GM20431 (cell line): Measurements from ENCODE around the gene CACNA1E.

Source experiments
- in situ Hi-C: fragments of 300-500 bp; cut with MseI, MboI; formaldehyde crosslinking; loops from one replicate; pipeline ENCODE4 v1.15.0; 2020; ENCODE audit warnings: low sequenced_read_pairs; ENCODE audit not compliant: unreplicated experiment

CACNA1E gene

GRCh38 chr1:181482521-181483284, 614 bp upstream of the CACNA1E start:
- in situ Hi-C loops: loop anchor here (25.0 kb wide), 3 partner anchors 180 to 580 kb away; partner anchors contain the start of gene ZNF648

GRCh38 chr1:181484821-181485220, 1.5 kb downstream of the CACNA1E start:
- in situ Hi-C loops: loop anchor here (25.0 kb wide), 3 partner anchors 177 to 577 kb away; partner anchors contain the start of gene ZNF648

GRCh38 chr1:181485287-181486097, 2.2 kb downstream of the CACNA1E start:
- in situ Hi-C loops: loop anchor here (25.0 kb wide), 3 partner anchors 177 to 577 kb away; partner anchors contain the start of gene ZNF648

GRCh38 chr1:181486098-181486420, 2.7 kb downstream of the CACNA1E start:
- in situ Hi-C loops: loop anchor here (25.0 kb wide), 3 partner anchors 176 to 576 kb away; partner anchors contain the start of gene ZNF648

- in situ Hi-C loops: loop anchor here (25.0 kb wide), 3 partner anchors 173 to 573 kb away; partner anchors contain the start of gene ZNF648
Measured at GRCh38 chr1:181488866-181489265, 5.5 kb downstream of the CACNA1E start.

GRCh38 chr1:181490276-181490675, 7.0 kb downstream of the CACNA1E start:
- in situ Hi-C loops: loop anchor here (25.0 kb wide), 3 partner anchors 172 to 572 kb away; partner anchors contain the start of gene ZNF648

- in situ Hi-C loops: loop anchor here (25.0 kb wide), 3 partner anchors 171 to 571 kb away; partner anchors contain the start of gene ZNF648
Measured at GRCh38 chr1:181490740-181491712, 7.7 kb downstream of the CACNA1E start.

GRCh38 chr1:181493166-181493565, 9.8 kb downstream of the CACNA1E start:
- in situ Hi-C loops: loop anchor here (25.0 kb wide), 3 partner anchors 169 to 569 kb away; partner anchors contain the start of gene ZNF648

GRCh38 chr1:181493885-181494284, 10.6 kb downstream of the CACNA1E start:
- in situ Hi-C loops: loop anchor here (25.0 kb wide), 3 partner anchors 168 to 568 kb away; partner anchors contain the start of gene ZNF648

- in situ Hi-C loops: loop anchor here (25.0 kb wide), 3 partner anchors 166 to 566 kb away; partner anchors contain the start of gene ZNF648
Measured at GRCh38 chr1:181496759-181497158, 13.4 kb downstream of the CACNA1E start.

- in situ Hi-C loops: loop anchor here (25.0 kb wide), 3 partner anchors 164 to 564 kb away; partner anchors contain the start of gene ZNF648
Measured at GRCh38 chr1:181497870-181498269, 14.6 kb downstream of the CACNA1E start.

- in situ Hi-C loops: loop anchor here (25.0 kb wide), 3 partner anchors 162 to 562 kb away; partner anchors contain the start of gene ZNF648
Measured at GRCh38 chr1:181499825-181500224, 16.5 kb downstream of the CACNA1E start.

GRCh38 chr1:181500636-181501035, 17.3 kb downstream of the CACNA1E start:
- in situ Hi-C loops: no loop called here

- in situ Hi-C loops: no loop called here
Measured at GRCh38 chr1:181501612-181502011, 18.3 kb downstream of the CACNA1E start.

GRCh38 chr1:181503171-181503810, 20.0 kb downstream of the CACNA1E start:
- in situ Hi-C loops: no loop called here

GRCh38 chr1:181504399-181504842, 21.1 kb downstream of the CACNA1E start:
- in situ Hi-C loops: no loop called here

GRCh38 chr1:181506563-181507353, 23.4 kb downstream of the CACNA1E start:
- in situ Hi-C loops: no loop called here
